ENCODE results near the gene MED9.
A peak's percentile ranks its signal among the peaks of the same experiment; 100 is the strongest.
"Not testable (repeated sequence)": the region's sequence is repeated elsewhere in the genome, so short reads cannot be mapped to it uniquely, and the experiment has no call there.

The MED9 gene
- total RNA-seq, result 10.0 to 18.5 (median 18.1) reads per million in 3 experiments

- peak; percentile 91 for DNase-seq
Observed at GRCh38 chr17:17476865-17477467, at the start of gene MED9. TSS of gene MED9 (plus strand) at chr17:17477000. CDS start at chr17:17477042, 42 bp downstream.

GRCh38 chr17:17429222-17429621 lies 47.6 kb upstream of the MED9 start:
- DNase-seq, result no peak

GRCh38 chr17:17430924-17431323 lies 45.9 kb upstream of the MED9 start:
- not testable (repeated sequence) for DNase-seq

- no peak for DNase-seq
Observed at GRCh38 chr17:17431605-17432004, 45.2 kb upstream of the MED9 start.

GRCh38 chr17:17433000-17433703 lies 43.6 kb upstream of the MED9 start:
- DNase-seq, result no peak

- DNase-seq, result no peak
Observed at GRCh38 chr17:17434477-17434876, 42.3 kb upstream of the MED9 start.

GRCh38 chr17:17435323-17435722 lies 41.5 kb upstream of the MED9 start:
- DNase-seq, result no peak

GRCh38 chr17:17437461-17437860 lies 39.3 kb upstream of the MED9 start:
- DNase-seq, result no peak

GRCh38 chr17:17437893-17438292 lies 38.9 kb upstream of the MED9 start:
- DNase-seq, result no peak

GRCh38 chr17:17440010-17440843 lies 36.6 kb upstream of the MED9 start:
- peak; percentile 59 for DNase-seq

- no peak for DNase-seq
Observed at GRCh38 chr17:17440938-17441675, 35.7 kb upstream of the MED9 start.

GRCh38 chr17:17443173-17443572 lies 33.6 kb upstream of the MED9 start:
- no peak for DNase-seq

- no peak for DNase-seq
Observed at GRCh38 chr17:17445296-17445924, 31.4 kb upstream of the MED9 start.

- DNase-seq, result no peak
Observed at GRCh38 chr17:17445925-17446665, 30.7 kb upstream of the MED9 start.

- DNase-seq, result no peak
Observed at GRCh38 chr17:17446666-17447155, 30.1 kb upstream of the MED9 start.

- DNase-seq, result no peak
Observed at GRCh38 chr17:17447264-17447663, 29.5 kb upstream of the MED9 start.

- DNase-seq, result no peak
Observed at GRCh38 chr17:17448076-17448475, 28.7 kb upstream of the MED9 start.

- DNase-seq, result no peak
Observed at GRCh38 chr17:17448723-17449122, 28.1 kb upstream of the MED9 start.

GRCh38 chr17:17453088-17453487 lies 23.7 kb upstream of the MED9 start:
- DNase-seq, result no peak

GRCh38 chr17:17454276-17454675 lies 22.5 kb upstream of the MED9 start:
- no peak for DNase-seq

- DNase-seq, result not testable (repeated sequence)
Observed at GRCh38 chr17:17454700-17455099, 22.1 kb upstream of the MED9 start.

Measured in central memory CD4-positive, alpha-beta T cell (primary cell).